GM19395 (cell line): Measurements from ENCODE around the gene STAB1.

Experiments
- ATAC-seq: cut with Tn5 transposase; IDR thresholded peaks from one replicate; pipeline ENCODE4 v1.9.1; 2021; ENCODE audit warnings: mild to moderate bottlenecking, moderate library complexity; ENCODE audit not compliant: unreplicated experiment

Gene STAB1

GRCh38 chr3:52483577-52484381 lies 11.4 kb upstream of the STAB1 start:
- no peak for ATAC-seq

DNA sequence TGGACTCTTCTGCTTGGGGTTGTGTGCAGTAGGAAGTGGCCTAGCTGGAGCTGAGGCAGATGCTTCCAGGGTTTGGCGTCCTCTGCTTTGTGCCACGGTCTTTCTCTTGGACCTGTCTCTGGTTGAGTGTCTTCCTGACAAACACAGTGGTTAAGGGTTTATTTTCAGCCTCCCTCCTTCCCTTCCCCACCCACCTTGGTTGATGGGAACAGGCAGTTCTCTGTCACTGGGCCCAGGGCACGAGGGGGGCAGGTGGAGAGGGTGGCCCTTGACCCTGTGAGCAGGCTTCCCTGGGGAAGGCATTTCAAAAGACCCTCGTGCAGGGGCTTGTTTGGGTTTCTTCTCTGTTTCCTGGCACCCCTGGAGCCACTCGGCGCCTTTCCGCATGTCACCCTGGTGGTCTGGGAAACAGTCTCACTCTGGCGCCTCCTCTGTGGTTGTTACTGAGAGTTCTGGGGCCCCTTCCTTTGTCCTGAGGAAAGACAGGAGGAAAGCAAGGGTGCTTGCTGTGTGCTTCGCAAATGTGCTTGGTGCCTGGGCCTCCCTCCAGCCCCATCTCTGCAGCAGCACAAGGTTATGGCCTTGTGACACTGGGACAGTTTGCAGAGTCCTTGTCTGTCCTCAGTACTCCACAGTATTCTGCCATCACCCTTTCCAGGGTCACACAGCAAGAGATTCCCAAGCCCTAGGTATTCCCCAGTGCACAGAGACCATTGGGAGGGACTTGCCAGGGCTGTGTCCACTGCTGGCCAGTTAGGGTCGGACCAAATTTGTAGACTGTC lies 10.3 kb upstream of the STAB1 start:
- no peak for ATAC-seq

GRCh38 chr3:52487050-52487787 lies 7.9 kb upstream of the STAB1 start:
- no peak for ATAC-seq

GRCh38 chr3:52487788-52488691 lies 7.1 kb upstream of the STAB1 start:
- no peak for ATAC-seq

DNA sequence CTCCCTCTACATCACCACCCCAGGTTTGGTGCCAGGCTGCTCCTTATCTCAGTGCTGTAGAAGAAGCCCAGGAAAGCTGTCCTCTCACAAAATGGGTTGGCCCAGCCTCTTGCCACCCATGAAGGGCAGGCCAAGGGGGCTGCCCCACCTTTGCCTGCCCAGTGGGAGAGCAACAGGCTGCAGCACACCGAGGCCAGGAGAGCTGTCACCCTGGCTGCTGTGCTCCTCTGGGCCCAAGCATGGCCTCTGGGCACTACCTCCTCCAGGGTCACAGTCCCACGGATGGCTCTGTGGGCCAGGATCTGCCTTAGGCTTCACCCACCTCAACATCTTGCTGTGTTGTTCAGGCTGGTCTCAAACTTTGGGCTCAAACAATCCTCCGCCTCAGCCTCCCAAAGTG lies 6.4 kb upstream of the STAB1 start:
- no peak for ATAC-seq

DNA sequence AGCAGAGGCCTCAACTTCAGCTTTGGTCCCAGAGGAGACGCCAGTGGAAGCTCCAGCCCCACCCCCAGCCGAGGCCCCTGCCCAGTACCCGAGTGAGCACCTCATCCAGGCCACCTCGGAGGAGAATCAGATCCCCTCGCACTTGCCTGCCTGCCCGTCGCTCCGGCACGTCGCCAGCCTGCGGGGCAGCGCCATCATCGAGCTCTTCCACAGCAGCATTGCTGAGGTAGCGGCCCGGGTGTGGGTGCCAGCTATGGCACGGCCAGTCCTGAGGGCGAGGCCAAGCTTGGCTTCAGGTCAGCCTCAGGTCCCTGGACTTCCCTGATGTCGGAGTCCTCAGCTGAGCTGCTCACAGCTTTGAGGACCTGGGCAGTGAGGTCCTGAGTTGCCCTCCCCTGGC lies 5.7 kb upstream of the STAB1 start:
- no peak for ATAC-seq

GRCh38 chr3:52490035-52490938 lies 4.9 kb upstream of the STAB1 start:
- no peak for ATAC-seq

- ATAC-seq, result no peak
Observed at GRCh38 chr3:52490939-52491526, 4.1 kb upstream of the STAB1 start.

DNA sequence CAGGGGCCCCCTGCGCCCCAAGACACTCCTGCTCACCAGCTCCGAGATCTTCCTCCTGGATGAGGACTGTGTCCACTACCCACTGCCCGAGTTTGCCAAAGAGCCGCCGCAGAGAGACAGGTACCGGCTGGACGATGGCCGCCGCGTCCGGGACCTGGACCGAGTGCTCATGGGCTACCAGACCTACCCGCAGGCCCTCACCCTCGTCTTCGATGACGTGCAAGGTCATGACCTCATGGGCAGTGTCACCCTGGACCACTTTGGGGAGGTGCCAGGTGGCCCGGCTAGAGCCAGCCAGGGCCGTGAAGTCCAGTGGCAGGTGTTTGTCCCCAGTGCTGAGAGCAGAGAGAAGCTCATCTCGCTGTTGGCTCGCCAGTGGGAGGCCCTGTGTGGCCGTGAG lies 3.1 kb upstream of the STAB1 start:
- no peak for ATAC-seq

DNA sequence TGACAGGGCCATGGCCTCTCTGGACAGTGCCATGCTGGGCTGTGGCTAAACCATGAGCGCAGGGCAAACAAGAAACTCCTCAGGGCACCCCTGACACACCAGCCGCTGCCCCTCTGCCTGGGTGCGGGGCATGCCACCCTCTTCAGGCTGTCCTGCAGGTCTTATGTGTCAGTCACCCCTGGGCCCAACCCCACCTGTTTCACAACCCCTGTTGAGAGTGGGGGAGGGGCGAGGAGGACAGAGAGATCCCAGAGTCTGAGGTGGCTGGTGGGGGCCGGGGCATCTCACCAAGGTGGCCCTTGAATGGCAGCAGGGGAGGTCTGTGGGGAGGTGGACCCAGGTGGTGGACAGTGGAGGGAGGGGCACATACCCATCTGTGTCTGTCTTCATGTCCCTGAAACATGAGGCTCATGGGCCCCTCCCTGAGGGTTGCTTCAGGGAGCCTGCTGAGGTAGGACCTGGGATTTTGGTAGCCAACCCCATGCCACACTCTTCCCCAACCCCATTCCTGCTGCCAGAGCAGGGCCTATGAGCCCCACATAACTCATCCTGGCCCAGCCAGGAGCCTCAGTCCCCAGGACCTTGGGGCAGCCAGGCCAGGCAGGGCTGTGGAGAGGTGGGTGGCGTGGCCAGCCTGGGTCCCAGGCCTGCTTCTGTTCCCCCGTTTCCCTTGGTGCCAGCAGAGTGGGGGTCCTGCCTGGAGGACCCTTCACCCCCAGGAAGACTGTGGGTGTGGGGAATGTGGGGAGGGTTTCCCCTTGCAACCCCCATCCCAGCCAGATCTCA lies 1.7 kb upstream of the STAB1 start:
- ATAC-seq, result no peak

GRCh38 chr3:52494445-52494844 lies 693 bp upstream of the STAB1 start:
- no peak for ATAC-seq

DNA sequence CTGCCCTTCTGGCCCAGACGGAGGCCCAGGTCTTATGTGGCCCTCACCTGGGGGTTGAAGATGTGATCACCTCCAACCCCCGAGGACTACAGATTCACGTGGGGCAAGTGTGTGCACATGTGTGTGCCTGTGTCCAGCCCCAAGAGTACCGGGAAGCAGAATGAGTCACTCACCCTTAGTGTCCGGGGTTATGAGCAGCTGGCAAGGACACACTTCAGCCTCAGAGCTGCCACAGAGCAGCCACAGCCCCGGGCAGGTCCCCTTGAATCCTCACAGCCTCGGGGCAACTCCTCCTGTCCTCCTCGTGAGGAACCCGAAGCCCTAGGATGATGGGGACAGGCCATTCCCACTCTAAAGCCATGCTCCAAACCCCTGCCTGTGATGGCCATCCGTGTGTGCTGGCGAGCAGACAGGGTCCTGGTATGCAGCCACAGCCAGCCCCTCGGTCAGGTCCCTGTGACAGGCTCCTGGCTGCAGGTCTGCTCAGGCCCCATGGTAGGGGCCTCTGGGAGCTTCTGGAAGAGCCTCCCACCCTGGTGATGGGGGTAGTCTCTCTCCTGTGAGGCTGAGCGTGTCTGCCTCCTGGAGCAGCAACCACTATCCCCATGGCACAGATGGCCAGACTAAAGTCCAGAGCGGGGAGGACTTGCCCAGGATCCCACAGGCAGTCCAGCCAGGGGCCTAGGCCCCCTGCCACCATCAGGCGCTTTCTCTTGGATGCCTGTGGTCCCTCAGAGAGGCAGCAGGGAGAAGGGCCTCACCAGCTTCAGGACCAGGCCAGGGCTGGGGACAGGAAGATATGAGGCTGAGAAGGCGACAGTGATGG lies 852 bp downstream of the STAB1 start:
- no peak for ATAC-seq

GRCh38 chr3:52498137-52499054 lies 3.3 kb downstream of the STAB1 start:
- no peak for ATAC-seq

GRCh38 chr3:52501046-52501445 lies 5.9 kb downstream of the STAB1 start:
- no peak for ATAC-seq

- ATAC-seq, result no peak
Observed at GRCh38 chr3:52502001-52502400, 6.9 kb downstream of the STAB1 start.

DNA sequence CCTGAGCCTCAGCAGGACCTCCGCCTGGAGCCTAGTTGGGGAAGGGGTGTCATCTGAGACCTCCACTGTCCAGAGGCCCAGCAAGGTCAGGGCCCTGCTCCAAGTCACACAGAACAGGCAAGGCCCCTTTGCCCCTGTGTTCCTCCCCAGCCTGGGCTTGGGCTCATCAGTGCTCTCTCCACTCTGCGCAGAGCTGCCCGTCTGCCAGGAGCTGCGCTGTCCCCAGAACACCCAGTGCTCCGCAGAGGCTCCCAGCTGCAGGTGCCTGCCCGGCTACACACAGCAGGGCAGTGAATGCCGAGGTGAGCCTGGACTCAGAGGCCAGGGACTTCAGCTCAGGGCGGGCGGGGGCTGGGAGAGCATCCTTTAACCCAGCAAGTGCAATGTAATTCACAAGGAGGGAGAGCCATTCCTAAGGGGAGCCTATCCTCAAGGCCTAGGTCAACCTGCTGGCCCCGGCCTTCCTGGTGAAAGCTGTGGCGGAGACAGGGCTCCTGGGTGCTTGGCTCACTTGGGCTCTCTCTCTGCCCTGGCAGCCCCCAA lies 7.7 kb downstream of the STAB1 start:
- no peak for ATAC-seq
